T-helper 2 cell treated with Interferon-gamma antibody and Interleukin-4, amounts not matched to agents 100 ng/mL and 5 ng/mL, for 36 hours (primary cell): ENCODE results near the gene IGLL5. TPM values are rescaled to one million over a fixed set of nuclear protein-coding genes. Genes with fewer than 3 reads are reported as not detected.
"Not testable (repeated sequence)": the region's sequence is repeated elsewhere in the genome, so short reads cannot be mapped to it uniquely, and the experiment has no call there.

Experiments used
- intact Hi-C: fragments of 100-400 bp; cut with micrococcal nuclease; formaldehyde crosslinking; loops from one replicate; pipeline ENCODE4 v1.15.1; 2023
- total RNA-seq: library from RNA; stranded (reverse); gene quantifications from 2 replicates; pipeline ENCODE4 v1.2.3, GENCODE V29; 2022

The IGLL5 gene
- total RNA-seq, 1 donor from 2014 or later, result not detected

GRCh38 chr22:22883090-22883727 is 4.4 kb upstream of the IGLL5 start:
- intact Hi-C loops, result loop anchor here (5.0 kb wide), 1 partner anchor 59 kb away; no protein-coding TSS in a partner anchor

DNA sequence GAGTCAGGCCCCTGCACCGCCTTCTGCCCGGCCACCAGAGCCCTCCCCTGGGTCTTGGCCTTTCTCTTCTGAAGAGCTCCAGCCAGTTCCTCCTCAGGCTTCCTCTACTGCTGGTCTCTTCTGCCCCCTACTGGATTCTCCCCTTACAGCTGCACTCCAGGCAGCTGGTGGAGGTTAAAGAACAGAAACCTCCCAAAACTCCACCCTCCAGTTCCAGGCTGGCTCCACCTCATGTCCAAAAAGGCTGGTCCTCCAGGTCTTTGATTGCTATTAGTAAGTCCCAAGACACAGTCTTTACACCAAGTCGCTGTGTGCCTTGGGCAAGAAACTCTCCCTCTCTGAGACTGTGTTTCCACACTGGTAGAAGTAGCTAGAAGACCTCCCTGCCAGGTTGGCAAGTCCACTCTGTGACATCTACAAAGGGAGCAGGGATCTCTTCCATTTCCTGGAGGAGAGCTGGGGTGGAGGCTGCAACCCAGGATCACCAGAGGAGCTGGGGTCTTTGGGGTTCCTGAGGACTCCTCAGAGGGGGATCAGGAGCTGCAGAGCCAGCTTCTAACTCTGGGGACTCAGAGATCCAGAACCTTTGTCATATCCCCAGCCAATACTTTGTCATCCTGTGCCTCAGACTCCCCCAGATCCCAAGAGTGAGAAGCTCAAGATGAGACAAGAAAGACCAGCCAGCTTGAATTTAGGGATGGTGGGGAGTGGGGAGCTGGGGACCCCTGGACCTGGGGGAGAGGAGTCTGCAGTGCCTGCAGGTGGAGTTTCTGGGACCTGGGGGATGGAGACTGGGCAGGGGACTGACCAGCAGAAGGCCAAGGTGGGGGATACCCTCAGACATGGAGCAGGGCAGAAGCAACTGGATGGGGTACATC is 3.4 kb upstream of the IGLL5 start:
- intact Hi-C loops, result loop anchor here (1.0 to 5.0 kb wide), 4 partner anchors 58 to 131 kb away; no protein-coding TSS in a partner anchor

DNA sequence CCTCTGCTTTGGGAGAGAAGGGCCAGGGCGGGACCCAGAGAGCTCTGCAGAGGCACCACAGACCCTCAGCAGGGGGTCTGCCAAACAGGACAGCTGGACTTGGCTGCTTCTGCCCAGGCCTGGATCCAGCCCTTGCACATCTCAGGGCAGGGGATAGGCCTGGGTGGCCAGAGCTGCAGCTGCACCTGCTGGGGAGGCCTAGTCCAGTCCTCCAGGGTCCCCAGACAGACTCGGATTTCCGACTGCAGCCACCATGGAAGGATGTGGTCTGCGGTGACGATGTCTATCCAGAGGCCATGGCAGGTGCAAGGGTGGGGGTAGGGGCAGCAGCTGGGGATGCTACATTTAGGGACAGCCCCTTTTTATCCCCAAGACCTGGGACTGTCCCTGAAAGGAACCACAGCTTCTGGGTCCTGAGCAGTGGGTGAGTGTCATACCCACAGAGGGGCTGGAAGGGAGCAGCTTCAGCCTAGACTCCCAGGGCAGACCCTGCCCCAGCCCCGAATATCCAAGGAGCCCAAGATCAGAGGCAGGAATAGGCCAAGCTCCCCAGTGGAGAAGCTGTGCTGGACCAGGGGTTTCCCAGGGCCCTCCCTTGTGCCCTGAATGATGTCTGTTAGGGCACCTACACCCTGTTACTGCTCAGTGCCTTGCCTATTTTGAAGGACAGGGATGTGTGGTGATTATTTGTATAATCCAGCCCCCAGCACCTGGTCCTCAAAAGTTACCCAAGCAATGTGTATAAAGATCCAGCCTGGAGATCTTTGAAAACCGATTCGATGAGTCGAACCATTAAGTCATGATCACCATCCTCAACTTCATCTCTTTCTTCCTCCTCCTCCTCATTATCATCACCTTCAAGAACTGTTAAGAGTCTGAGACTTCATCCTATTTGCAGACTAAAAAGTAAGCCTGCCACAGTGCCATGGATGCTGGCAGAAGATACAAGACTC is 2.5 kb upstream of the IGLL5 start:
- intact Hi-C loops, result loop anchor here (1.0 to 5.0 kb wide), 4 partner anchors 57 to 132 kb away; no protein-coding TSS in a partner anchor

- intact Hi-C loops, result no loop called here
Measured at GRCh38 chr22:22886546-22886945, 1.1 kb upstream of the IGLL5 start.

DNA sequence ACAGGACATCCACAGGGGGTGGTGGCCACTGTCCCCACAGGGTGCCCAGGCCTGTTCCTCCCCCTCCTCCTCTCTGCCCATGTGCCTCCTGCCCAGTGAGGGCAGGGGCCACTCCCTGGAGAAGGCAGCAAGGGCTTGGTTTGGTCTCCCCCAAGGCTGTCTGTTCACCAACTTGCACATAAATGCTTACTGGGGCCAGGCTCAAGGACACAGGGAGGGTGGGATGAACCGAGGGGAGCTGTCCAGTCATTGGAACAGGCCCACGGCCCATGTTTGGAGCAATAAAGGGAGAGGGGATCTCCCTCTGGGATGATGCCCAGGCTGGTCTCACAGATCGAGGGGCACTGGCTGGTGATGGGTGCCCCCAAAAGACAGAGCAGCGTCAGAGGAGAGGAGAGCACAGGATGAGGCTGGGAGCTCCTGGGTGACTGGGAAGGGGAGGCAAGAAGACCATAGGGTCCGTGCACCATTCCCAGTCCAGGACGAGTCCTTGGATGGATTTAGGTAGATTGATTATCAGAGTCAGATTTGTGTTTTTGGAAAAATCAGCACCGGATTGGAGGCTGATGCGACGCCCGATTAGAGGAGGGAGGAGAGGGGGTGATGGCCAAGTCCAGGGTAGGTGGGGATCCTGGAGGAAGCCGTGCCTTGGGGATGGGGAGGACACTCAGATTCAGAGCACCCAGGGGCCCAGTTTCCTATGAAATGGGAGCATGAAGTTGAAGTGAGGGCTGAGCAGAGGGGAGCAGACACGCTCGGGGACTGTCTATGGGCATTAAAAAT is 1.1 kb downstream of the IGLL5 start:
- intact Hi-C loops, result no loop called here

DNA sequence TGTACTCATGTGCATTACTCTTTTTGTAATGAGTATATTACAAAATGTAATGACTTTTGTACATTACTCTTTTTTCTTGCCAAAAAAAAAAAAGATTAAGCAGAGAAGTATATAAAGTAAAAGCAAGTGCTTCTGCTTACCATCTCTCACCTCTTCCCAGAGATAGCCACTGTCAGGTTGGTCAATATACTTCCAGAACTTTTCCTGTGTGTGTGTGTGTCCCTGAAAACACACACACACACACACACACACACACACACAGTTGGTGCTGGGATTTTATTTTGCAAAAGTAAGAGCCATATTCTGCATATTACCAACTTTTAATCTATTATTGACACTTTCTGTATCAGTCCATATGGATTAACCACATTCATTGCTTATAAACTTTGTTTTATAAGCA is 2.5 kb downstream of the IGLL5 start:
- intact Hi-C loops, result no loop called here

DNA sequence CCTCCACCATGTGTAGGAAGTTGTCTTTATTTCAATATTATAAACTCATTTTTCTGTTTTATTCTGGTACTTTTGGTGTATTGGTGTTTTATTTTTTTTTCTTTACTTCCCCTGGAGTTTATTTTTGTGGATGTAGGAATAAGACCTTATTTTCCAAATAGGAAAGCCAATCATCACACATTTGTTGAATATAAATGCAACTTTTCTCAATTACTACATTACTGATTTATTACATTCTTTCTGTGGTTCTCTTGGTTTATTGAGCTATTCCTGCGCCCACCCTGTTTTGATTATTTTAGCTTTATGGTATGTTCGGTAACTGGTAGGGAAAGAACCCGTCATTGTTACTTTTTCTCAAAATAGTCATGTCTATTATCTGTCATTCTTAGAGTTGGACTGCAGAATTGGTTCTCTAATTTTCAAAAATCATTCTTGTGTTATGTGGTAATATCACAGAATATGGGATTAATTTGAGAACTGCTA is 3.6 kb downstream of the IGLL5 start:
- intact Hi-C loops, result no loop called here

DNA sequence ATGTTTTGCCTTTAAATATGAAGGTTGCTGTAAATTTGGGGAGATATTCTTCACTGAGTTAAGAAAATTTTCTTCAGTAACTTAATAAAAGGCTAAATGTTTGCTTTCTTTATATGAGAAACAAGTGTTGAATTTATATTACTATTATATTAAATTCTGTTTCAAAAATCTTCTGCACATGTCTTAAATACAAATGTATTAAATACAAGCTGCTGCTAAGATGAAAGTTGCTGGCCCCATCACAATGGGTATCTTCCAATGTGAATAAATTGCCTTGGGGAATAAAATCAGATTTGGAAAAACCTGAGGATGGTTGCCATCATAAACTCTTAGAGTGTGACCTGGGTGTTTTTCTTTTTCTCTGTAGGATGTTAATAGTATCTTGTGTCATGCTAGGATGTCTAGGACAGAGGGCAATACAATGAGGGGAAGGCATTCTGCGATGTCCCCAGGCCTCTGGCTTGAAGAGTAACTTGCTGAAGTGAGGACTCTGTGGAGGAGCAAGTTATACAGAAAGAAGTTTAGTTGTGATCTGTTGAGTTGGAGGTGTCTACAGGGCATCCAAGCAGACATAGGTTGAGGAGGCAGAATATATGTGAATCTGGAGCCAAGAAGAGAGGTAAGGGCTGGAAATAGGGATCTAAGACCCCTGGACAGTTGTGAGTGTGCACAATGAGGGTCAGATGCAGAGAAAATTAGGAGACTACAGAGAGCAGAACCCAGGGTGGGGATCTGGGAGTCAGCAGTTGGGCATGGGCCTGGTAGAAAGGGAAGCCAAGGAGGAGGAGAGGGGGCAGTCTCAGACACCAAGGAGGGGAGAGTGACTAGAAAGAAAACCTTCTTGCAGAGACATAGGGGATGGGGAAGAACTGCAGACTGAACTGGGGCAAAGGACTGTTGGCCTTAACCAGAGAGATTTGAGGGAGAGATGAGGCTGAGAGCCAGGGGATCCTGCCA is 4.8 kb downstream of the IGLL5 start:
- intact Hi-C loops, result no loop called here

DNA sequence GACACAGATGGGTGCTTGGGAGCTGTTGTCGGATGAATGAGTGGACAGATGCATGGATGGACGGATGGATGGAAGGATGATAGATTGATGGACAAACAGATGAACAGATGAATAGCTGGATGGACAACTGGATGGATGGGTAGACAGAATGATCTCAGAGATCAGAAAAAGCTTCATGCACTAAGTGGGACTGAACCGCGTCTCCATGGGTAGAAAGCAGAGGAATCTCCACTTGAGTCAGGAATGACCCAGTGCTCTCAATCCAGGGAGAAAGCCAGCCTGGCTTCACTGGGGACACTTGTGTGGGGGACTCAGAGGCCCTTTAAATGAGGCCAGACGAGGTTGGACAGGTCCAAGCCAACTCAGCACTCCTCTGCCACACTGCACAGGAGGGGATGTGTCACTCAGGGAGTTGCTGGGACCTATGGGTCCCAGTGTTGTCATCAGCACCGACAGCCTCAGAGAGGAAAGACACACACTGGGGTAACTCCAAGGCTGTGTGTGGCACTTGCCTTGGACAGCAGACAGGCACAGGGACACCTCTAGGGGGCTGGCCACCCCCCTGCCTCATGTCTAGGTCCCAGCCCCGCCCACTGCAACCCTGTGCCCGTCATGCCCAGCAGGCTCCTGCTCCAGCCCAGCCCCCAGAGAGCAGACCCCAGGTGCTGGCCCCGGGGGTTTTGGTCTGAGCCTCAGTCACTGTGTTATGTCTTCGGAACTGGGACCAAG is 5.6 kb downstream of the IGLL5 start:
- intact Hi-C loops, result no loop called here

GRCh38 chr22:22893891-22894739 is 6.5 kb downstream of the IGLL5 start:
- intact Hi-C loops, result no loop called here

GRCh38 chr22:22894740-22895731 is 7.4 kb downstream of the IGLL5 start:
- intact Hi-C loops, result no loop called here

DNA sequence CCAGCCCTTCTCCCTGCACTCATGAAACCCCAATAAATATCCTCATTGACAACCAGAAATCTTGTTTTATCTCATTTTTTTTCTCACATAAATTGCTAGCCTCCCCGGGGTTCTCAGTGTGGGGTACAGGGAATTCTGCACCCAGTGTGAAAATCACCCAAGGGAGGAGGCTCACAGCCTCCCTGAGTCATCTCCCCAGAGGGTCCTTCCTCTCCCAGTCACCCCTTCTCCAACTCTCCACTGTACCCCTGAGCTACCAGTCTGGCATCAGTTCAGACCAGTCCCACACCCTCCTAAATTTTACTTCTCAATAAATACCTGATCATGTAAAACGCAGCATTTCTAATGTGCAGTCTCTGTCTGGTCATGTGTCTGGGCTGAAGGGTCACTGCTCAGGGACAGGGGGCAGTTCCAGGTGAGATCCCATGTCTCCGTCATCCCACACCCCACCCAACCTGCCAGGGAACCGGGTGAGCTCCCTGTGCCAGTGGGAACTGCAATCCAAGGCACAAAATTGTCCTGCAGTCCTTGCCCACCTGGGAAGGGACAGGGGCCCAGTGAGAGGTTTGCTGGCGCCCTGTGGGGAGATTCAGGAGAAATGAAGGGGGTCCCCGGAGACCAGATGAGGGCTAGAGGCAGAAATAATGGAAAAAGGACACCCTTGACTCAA is 8.3 kb downstream of the IGLL5 start:
- intact Hi-C loops, result no loop called here

DNA sequence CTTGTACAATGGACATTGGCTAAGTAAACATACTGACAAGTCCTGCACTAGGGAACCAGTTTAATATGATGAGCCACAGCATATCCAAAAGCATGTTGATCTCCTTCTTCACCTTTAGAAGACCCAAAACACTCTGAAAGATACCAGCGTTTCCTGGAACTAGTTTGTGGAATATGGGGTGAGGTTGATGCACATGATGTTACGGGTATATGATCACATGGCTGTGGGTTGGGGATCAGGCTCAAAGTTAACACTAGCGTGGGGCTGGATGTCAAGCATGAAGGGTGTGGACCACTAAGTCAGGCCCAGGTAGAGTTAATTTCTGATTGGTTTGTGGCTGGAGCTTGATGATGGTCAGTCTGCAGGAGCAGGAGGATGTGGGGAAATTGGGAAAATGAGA is 9.0 kb downstream of the IGLL5 start:
- intact Hi-C loops, result no loop called here

GRCh38 chr22:22897091-22897490 is 9.5 kb downstream of the IGLL5 start:
- intact Hi-C loops, result no loop called here

DNA sequence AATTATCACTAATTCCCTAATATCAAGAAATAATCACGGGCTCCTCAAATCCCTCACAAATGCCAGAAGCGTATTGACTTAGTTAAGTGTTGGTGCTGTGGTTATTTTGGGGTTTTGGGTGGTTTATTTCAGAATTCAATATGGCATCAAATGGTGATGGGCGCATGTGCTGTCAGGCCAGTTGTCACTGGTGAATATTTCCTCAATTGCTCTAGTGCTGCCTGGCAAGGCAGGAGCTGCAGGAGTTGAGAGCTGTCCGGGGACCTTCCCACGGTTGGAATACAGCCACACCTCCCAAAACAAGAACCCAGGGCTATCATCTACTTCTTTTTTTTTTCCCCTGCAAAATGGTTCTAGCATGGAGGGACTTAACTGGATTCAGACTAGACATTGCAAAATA is 10.3 kb downstream of the IGLL5 start:
- intact Hi-C loops, result no loop called here

DNA sequence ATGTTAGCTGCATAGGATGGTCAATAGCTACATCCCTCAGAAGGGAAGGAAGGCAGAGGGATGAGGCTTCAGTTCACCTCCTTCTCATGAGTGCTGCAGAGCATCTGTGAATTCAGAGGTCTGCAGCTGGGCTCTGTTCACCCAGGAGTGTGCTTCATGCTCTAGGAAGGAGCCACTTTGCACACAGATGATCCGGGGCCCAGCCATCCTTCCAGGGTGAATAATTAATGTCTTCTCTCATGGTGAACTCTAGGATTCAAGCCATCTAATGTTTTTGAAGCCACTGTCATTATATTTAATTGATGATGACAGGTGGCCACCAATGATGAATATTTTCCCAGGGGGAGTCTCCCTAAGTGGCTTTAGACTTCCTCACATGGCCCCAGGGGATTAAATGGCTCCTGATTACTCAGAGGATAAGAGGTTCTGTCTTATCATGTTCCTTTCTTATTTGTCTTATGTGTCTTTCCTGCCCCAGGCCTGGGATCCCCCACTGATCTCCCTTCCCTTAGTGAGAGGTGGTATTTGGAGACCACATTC is 10.9 kb downstream of the IGLL5 start:
- intact Hi-C loops, result not testable (repeated sequence)
